ENCODE measurements around the gene PCDH19. TPM values are rescaled to one million over a fixed set of nuclear protein-coding genes. Genes with fewer than 3 reads are reported as not detected.

Gene PCDH19
- total RNA-seq, 2 experiments from 2014 or later: not detected

DNA sequence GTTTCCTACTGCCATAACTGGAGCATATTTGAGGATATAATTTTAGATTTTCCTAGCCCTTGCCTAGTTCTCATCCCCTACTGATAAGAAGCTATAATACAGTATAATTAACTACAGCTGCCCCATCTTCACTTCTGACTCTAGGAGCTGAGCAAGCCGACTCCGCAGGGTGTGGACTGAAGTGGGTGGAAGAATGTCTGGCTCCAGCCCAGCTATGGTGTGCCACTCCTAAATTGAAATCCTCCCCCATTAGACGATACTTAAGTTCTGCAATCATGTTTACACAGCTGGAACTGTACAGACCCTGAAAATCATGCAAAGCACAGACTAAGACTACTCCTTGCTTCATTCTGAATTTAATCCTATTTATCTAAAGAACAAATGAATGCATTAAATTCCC lies 93.1 kb downstream of the PCDH19 start:
- ChIA-PET CTCF (ENCODE audit: unreplicated experiment) (no interaction called here), POLR2A (no interaction called here)
- Histone ChIP-seq H3K36me3 (ENCODE audit: insufficient read depth, low read length) (no peaks in the 10 kb centered on the region), H3K9me3 (ENCODE audit: low read length) (no peaks in the 10 kb centered on the region), H4K20me1 (ENCODE audit: insufficient read depth, low read length) (no peaks in the 10 kb centered on the region), H3K9me2 (ENCODE audit: insufficient read depth, low read length) (no peaks in the 10 kb centered on the region), H3K79me2 (ENCODE audit: insufficient read depth, low read depth, low read length) (no peaks in the 10 kb centered on the region), H3K4me1 (ENCODE audit: insufficient read depth, low read length, poor library complexity, severe bottlenecking) (no peaks in the 10 kb centered on the region), H3K4me2 (ENCODE audit: low read length) (no peak overlapping the region), H3K4me3 (ENCODE audit: low read depth, low read length, poor library complexity, severe bottlenecking) (no peak overlapping the region), H3K27ac (ENCODE audit: low read depth, low read length, poor library complexity, severe bottlenecking) (no peak overlapping the region), H2AFZ (ENCODE audit: low read length) (no peak overlapping the region)
- TF ChIP-seq, protein P1, sequence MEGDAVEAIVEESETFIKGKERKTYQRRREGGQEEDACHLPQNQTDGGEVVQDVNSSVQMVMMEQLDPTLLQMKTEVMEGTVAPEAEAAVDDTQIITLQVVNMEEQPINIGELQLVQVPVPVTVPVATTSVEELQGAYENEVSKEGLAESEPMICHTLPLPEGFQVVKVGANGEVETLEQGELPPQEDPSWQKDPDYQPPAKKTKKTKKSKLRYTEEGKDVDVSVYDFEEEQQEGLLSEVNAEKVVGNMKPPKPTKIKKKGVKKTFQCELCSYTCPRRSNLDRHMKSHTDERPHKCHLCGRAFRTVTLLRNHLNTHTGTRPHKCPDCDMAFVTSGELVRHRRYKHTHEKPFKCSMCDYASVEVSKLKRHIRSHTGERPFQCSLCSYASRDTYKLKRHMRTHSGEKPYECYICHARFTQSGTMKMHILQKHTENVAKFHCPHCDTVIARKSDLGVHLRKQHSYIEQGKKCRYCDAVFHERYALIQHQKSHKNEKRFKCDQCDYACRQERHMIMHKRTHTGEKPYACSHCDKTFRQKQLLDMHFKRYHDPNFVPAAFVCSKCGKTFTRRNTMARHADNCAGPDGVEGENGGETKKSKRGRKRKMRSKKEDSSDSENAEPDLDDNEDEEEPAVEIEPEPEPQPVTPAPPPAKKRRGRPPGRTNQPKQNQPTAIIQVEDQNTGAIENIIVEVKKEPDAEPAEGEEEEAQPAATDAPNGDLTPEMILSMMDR (conservative IDR thresholded peaks at IDR 0.05; ENCODE audit: low read length): no peak
- no peak for TF ChIP-seq EZH2phosphoT487 (IDR thresholded peaks at IDR 0.05; ENCODE audit: borderline replicate concordance, low read depth, low read length)
- intact Hi-C loops (cut with micrococcal nuclease; ENCODE audit: unreplicated experiment): no loop called here
- DNase-seq (ENCODE audit: low spot score): no peak
- BruUV-seq (replicated peaks): no TSS peak

DNA sequence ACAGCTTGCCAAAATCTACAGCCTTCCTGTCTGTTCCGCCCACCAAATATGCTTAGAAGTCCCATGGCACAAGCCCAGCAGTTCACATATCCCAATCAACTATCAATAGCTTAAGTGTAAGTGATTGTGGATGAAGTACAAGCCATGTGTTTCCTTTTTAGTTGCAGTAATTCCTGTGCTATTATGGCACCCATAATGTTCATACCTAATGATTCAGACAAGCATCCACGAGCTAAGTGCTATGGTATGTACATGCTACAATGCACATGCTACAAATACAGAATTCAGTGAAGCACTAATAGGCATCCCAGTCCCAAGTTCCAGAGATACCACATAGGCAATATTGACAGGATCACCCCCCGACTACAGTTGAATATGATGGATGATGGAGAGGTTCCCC lies 94.5 kb downstream of the PCDH19 start:
- Histone ChIP-seq H4K20me1 (ENCODE audit: insufficient read depth, low read length) (no peaks in the 10 kb centered on the region), H3K9me2 (ENCODE audit: insufficient read depth, low read length) (no peaks in the 10 kb centered on the region), H3K4me2 (ENCODE audit: low read length) (no peak overlapping the region), H3K4me1 (ENCODE audit: insufficient read depth, low read length, poor library complexity, severe bottlenecking) (no peaks in the 10 kb centered on the region), H3K9me3 (ENCODE audit: low read length) (no peaks in the 10 kb centered on the region), H3K36me3 (ENCODE audit: insufficient read depth, low read length) (no peaks in the 10 kb centered on the region), H3K4me3 (ENCODE audit: low read depth, low read length, poor library complexity, severe bottlenecking) (no peak overlapping the region), H2AFZ (ENCODE audit: low read length) (no peak overlapping the region), H3K79me2 (ENCODE audit: insufficient read depth, low read depth, low read length) (no peaks in the 10 kb centered on the region), H3K27ac (ENCODE audit: low read depth, low read length, poor library complexity, severe bottlenecking) (no peak overlapping the region)
- no peak for DNase-seq (ENCODE audit: low spot score)
- POLR2A ChIA-PET: no interaction called here
- TF ChIP-seq, protein P1 (conservative IDR thresholded peaks at IDR 0.05; ENCODE audit: low read length): no peak
- TF ChIP-seq EZH2phosphoT487 (IDR thresholded peaks at IDR 0.05; ENCODE audit: borderline replicate concordance, low read depth, low read length): no peak
- CTCF ChIA-PET (ENCODE audit: unreplicated experiment): no interaction called here
- no TSS peak for BruUV-seq (replicated peaks)
- intact Hi-C loops (cut with micrococcal nuclease; ENCODE audit: unreplicated experiment): no loop called here

GRCh38 chrX:100299559-100299958 lies 110.5 kb downstream of the PCDH19 start:
- no peak overlapping the region for H3K4me2 ChIP-seq (ENCODE audit: low read length)
- no peak overlapping the region for H3K27ac ChIP-seq (ENCODE audit: low read depth, low read length, poor library complexity, severe bottlenecking)
- no peaks in the 10 kb centered on the region for H3K4me1 ChIP-seq (ENCODE audit: insufficient read depth, low read length, poor library complexity, severe bottlenecking)
- no peaks in the 10 kb centered on the region for H4K20me1 ChIP-seq (ENCODE audit: insufficient read depth, low read length)
- no peak for DNase-seq (ENCODE audit: low spot score)
- TF ChIP-seq, protein P1 (conservative IDR thresholded peaks at IDR 0.05; ENCODE audit: low read length): no peak
- TF ChIP-seq EZH2phosphoT487 (IDR thresholded peaks at IDR 0.05; ENCODE audit: borderline replicate concordance, low read depth, low read length): no peak
- ChIA-PET CTCF (ENCODE audit: unreplicated experiment) (no interaction called here), POLR2A (no interaction called here)
- H3K9me2 ChIP-seq (ENCODE audit: insufficient read depth, low read length): no peaks in the 10 kb centered on the region
- H3K9me3 ChIP-seq (ENCODE audit: low read length): no peaks in the 10 kb centered on the region
- no peaks in the 10 kb centered on the region for H3K79me2 ChIP-seq (ENCODE audit: insufficient read depth, low read depth, low read length)
- intact Hi-C loops (cut with micrococcal nuclease; ENCODE audit: unreplicated experiment): no loop called here
- no peak overlapping the region for H3K4me3 ChIP-seq (ENCODE audit: low read depth, low read length, poor library complexity, severe bottlenecking)
- no peaks in the 10 kb centered on the region for H3K36me3 ChIP-seq (ENCODE audit: insufficient read depth, low read length)
- H2AFZ ChIP-seq (ENCODE audit: low read length): no peak overlapping the region
- BruUV-seq (replicated peaks): no TSS peak
